ENCODE data around the gene POMT2.

DNA sequence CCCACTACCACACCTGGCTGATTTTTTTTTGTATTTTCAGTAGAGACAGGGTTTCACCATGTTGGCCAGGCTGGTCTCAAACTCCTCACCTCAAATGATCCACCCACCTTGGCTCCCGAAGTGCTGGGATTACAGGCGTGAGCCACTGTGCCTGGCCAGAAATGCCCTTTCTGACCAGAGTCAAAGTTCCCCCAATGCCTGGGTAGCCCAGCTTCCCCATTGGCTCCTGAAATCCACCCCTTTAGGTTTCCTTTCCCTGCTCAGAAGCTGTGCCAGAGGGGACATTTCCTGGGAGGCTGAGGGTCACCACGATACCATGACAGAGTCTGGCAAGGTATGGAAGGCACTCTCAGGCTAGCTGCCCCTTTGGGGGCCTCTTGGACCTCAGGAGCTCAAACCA, 3.6 kb upstream of the POMT2 start:
- TF ChIP-seq, protein P1, sequence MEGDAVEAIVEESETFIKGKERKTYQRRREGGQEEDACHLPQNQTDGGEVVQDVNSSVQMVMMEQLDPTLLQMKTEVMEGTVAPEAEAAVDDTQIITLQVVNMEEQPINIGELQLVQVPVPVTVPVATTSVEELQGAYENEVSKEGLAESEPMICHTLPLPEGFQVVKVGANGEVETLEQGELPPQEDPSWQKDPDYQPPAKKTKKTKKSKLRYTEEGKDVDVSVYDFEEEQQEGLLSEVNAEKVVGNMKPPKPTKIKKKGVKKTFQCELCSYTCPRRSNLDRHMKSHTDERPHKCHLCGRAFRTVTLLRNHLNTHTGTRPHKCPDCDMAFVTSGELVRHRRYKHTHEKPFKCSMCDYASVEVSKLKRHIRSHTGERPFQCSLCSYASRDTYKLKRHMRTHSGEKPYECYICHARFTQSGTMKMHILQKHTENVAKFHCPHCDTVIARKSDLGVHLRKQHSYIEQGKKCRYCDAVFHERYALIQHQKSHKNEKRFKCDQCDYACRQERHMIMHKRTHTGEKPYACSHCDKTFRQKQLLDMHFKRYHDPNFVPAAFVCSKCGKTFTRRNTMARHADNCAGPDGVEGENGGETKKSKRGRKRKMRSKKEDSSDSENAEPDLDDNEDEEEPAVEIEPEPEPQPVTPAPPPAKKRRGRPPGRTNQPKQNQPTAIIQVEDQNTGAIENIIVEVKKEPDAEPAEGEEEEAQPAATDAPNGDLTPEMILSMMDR (IDR thresholded peaks at IDR 0.05) = no peak
- TF ChIP-seq POLR2A (IDR thresholded peaks at IDR 0.05) (no peak), POLR2AphosphoS5 (IDR thresholded peaks at IDR 0.05) (no peak)
